ENCODE measurements around the gene CYP2C8. TPM values are rescaled to one million over a fixed set of nuclear protein-coding genes. Genes with fewer than 3 reads are reported as not detected.

Gene CYP2C8
- total and polyA plus RNA-seq, 2 donors = 0.71 to 1.9 TPM

GRCh38 chr10:94992811-94993210 is 76.5 kb downstream of the CYP2C8 start:
- Histone ChIP-seq H3K27me3 (ENCODE audit: control insufficient read depth in 2 of 2, insufficient read depth in 1 of 2, low read length in 1 of 2) (no peaks in the 10 kb centered on the region), H3K4me3 (ENCODE audit: low read length in 2 of 2) (no peak overlapping the region), H3K36me3 (ENCODE audit: control insufficient read depth in 2 of 2, insufficient read depth in 2 of 2, low read length in 1 of 2) (no peaks in the 10 kb centered on the region), H3K9me3 (ENCODE audit: control insufficient read depth in 2 of 2, insufficient read depth in 1 of 2, low read length in 1 of 2) (peaks cover 2 to 3% of the 10 kb centered on the region in 2 donors), H3K4me1 (ENCODE audit: control insufficient read depth in 2 of 2, insufficient read depth in 2 of 2, low read length in 2 of 2) (no peaks in the 10 kb centered on the region), H3K27ac (ENCODE audit: low read depth in 1 of 2, low read length in 1 of 2) (no peak overlapping the region)
- WGBS = 81% methylated on average over 4 of the region's 4 CpGs
- no peak for DNase-seq (ENCODE audit: low read depth in 6 of 9, low spot score in 9 of 9)

- Histone ChIP-seq H3K4me1 (ENCODE audit: control insufficient read depth in 2 of 2, insufficient read depth in 2 of 2, low read length in 2 of 2) (no peaks in the 10 kb centered on the region), H3K9me3 (ENCODE audit: control insufficient read depth in 2 of 2, insufficient read depth in 1 of 2, low read length in 1 of 2) (peaks cover 2 to 3% of the 10 kb centered on the region in 2 donors), H3K27me3 (ENCODE audit: control insufficient read depth in 2 of 2, insufficient read depth in 1 of 2, low read length in 1 of 2) (no peaks in the 10 kb centered on the region), H3K36me3 (ENCODE audit: control insufficient read depth in 2 of 2, insufficient read depth in 2 of 2, low read length in 1 of 2) (no peaks in the 10 kb centered on the region), H3K27ac (ENCODE audit: low read depth in 1 of 2, low read length in 1 of 2) (no peak overlapping the region), H3K4me3 (ENCODE audit: low read length in 2 of 2) (no peak overlapping the region)
- 95% methylated on average over 1 of the region's 1 CpG for WGBS
- no peak for DNase-seq (ENCODE audit: low read depth in 6 of 9, low spot score in 9 of 9)
Measured at GRCh38 chr10:94991243-94991888, 77.9 kb downstream of the CYP2C8 start.

GRCh38 chr10:94989192-94989591 is 80.1 kb downstream of the CYP2C8 start:
- Histone ChIP-seq H3K36me3 (ENCODE audit: control insufficient read depth in 2 of 2, insufficient read depth in 2 of 2, low read length in 1 of 2) (no peaks in the 10 kb centered on the region), H3K4me3 (ENCODE audit: low read length in 2 of 2) (no peak overlapping the region), H3K9me3 (ENCODE audit: control insufficient read depth in 2 of 2, insufficient read depth in 1 of 2, low read length in 1 of 2) (peaks cover 2 to 3% of the 10 kb centered on the region in 2 donors), H3K27ac (ENCODE audit: low read depth in 1 of 2, low read length in 1 of 2) (no peak overlapping the region), H3K4me1 (ENCODE audit: control insufficient read depth in 2 of 2, insufficient read depth in 2 of 2, low read length in 2 of 2) (no peaks in the 10 kb centered on the region), H3K27me3 (ENCODE audit: control insufficient read depth in 2 of 2, insufficient read depth in 1 of 2, low read length in 1 of 2) (no peaks in the 10 kb centered on the region)
- DNase-seq (ENCODE audit: low read depth in 6 of 9, low spot score in 9 of 9) = no peak

Other genes starting within 250 kb of the CYP2C8 start
- 0.05 TPM for gene CYP2C9, start 130.8 kb downstream of the CYP2C8 start, total RNA-seq
- 0.55 TPM for gene CYP2C9, start 130.8 kb downstream of the CYP2C8 start, polyA plus RNA-seq
- gene ACSM6, start 124.7 kb upstream of the CYP2C8 start, total RNA-seq = 5.1 TPM
- gene ACSM6, start 124.7 kb upstream of the CYP2C8 start, polyA plus RNA-seq = 0.96 TPM
- 18.2 TPM for gene PDLIM1, start 221.5 kb upstream of the CYP2C8 start, total RNA-seq
- gene PDLIM1, start 221.5 kb upstream of the CYP2C8 start, polyA plus RNA-seq = 316 TPM